CD4-positive, CD25-positive, alpha-beta regulatory T cell (primary cell): ENCODE results near the gene TRIO. TPM values are rescaled to one million over a fixed set of nuclear protein-coding genes. Genes with fewer than 3 reads are reported as not detected.
"Not testable (repeated sequence)": the region's sequence is repeated elsewhere in the genome, so short reads cannot be mapped to it uniquely, and the experiment has no call there.

Source experiments
- ATAC-seq, 2 donors: fragments of 150-1000 bp; cut with Tn5 transposase; one replicate each; pipeline ENCODE4 v1.10.0; 2021; ENCODE audit warnings: low read depth in 2 of 2, moderate number of reproducible peaks in 2 of 2, moderate library complexity in 1 of 2
- DNase-seq, 3 donors: peaks; one replicate each; pipeline versions ENCODE4 v3.0.0 to v3.0.0-alpha.2; 2012 to 2022; ENCODE audit warnings: mixed read lengths in 1 of 3
- H3K27ac ChIP-seq: one replicate; pipeline ENCODE4 v1.7.0; 2013; ENCODE audit warnings: mild to moderate bottlenecking, low read length; ENCODE audit not compliant: insufficient read depth, poor library complexity, severe bottlenecking
- H3K27me3 ChIP-seq: one replicate; pipeline ENCODE4 v1.7.0; 2013; ENCODE audit warnings: low read length; ENCODE audit not compliant: control insufficient read depth, insufficient read depth
- H3K36me3 ChIP-seq: one replicate; pipeline ENCODE4 v1.7.0; 2013; ENCODE audit warnings: mild to moderate bottlenecking, low read length, moderate library complexity; ENCODE audit not compliant: control insufficient read depth, insufficient read depth
- H3K4me1 ChIP-seq: 2 replicates; pipeline ENCODE4 v1.7.0; 2013; ENCODE audit warnings: mild to moderate bottlenecking, low read length; ENCODE audit not compliant: insufficient read depth, control insufficient read depth, poor library complexity, severe bottlenecking
- H3K4me3 ChIP-seq: one replicate; pipeline ENCODE4 v1.7.0; 2013; ENCODE audit warnings: low read depth, mild to moderate bottlenecking, low read length, moderate library complexity
- H3K9me3 ChIP-seq, 2 experiments: 1 replicate in 1 of 2; 2 replicates in 1 of 2; pipeline ENCODE4 v1.7.0; 2013; ENCODE audit warnings: low read length in 2 of 2, mild to moderate bottlenecking in 1 of 2, moderate library complexity in 1 of 2; ENCODE audit not compliant: control insufficient read depth in 2 of 2
- H3K27ac Mint-ChIP-seq, 3 donors: one replicate each; pipeline ENCODE4 v1.8.0; 2020 to 2022; ENCODE audit warnings: mild to moderate bottlenecking in 3 of 3, mixed read lengths in 3 of 3, moderate library complexity in 2 of 3
- H3K27me3 Mint-ChIP-seq: one replicate; pipeline ENCODE4 v1.8.0; 2022; ENCODE audit warnings: mild to moderate bottlenecking, mixed read lengths
- H3K36me3 Mint-ChIP-seq: one replicate; pipeline ENCODE4 v1.8.0; 2020; ENCODE audit warnings: mixed read lengths
- H3K4me1 Mint-ChIP-seq, 4 donors: one replicate each; pipeline ENCODE4 v1.8.0; 2020 to 2022; ENCODE audit warnings: mixed read lengths in 4 of 4, mild to moderate bottlenecking in 1 of 4
- H3K4me3 Mint-ChIP-seq, 4 donors: one replicate each; pipeline ENCODE4 v1.8.0; 2020 to 2022; ENCODE audit warnings: mild to moderate bottlenecking in 4 of 4, mixed read lengths in 4 of 4, moderate library complexity in 3 of 4
- H3K9me3 Mint-ChIP-seq, 7 donors: one replicate each; pipeline ENCODE4 v1.8.0; 2020 to 2022; ENCODE audit warnings: mixed read lengths in 7 of 7, mild to moderate bottlenecking in 3 of 7, moderate library complexity in 2 of 7
- polyA plus RNA-seq, 4 donors: library from polyadenylated mRNA; unstranded; fragments of 300-500 nt; fragmentation: Illumina TruSeq; gene quantifications; one replicate each; pipeline ENCODE4 v1.2.3, GENCODE V29; 2021
- total RNA-seq: library from RNA; stranded (reverse); gene quantifications from one replicate; pipeline ENCODE4 v1.2.3, GENCODE V29; 2022

The TRIO gene
- total RNA-seq (7.6 TPM), polyA plus RNA-seq (1 to 10 TPM; 1.2 to 4.9 (median 1.6) TPM)

DNA sequence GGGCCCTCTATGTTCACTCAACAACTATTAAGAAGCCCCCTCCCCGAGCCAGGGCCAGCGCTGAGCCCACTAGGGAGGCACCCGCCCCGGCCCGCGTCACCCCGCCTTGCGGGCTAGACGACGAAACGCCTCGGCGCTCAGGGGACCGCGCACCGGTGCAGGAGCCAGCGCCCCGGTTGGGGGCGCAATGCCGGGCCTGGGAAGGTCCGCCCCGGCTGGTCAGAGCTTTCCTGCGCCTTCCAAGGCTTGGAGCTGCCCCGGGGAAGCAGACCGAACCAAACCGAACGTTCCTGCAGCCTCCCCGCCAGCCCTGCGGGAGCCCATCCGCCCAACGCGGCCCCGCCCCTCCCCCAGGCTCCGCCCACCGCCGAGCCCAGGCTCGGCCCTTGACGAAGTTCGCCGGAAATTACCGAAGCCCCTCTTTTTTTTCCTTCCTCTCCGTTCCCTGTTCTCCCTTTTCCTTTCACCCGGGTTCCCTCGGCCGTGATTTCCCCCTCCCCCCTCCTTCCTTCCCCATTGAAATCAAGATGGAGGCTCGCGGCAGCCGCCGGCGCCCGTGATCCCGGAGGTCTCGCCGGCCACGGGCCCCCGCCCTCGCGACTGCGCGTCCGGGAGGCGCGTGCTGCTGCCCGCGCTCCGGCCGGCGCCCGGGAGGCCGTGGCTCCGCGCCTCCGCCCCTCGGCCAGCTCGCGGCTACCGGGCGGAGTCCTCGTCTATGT is at the start of gene TRIO:
Gene TRIO (plus strand): TSS at position 516 of the 719 bp plus-strand sequence. CDS start 384 bp downstream, outside the sequence.
- Mint-ChIP-seq H3K9me3 (peaks cover 0 to 7% (median 1%) of the 10 kb centered on the region in 7 donors), H3K27me3 (peaks cover 74% of the 10 kb centered on the region), H3K27ac (peak within 1 kb of the TSS in 2 of 3 donors; percentile 46 to 69), H3K4me3 (peak within 1 kb of the TSS; percentile 84 to 90 (median 88)), H3K4me1 (peaks cover 0 to 19% (median 8%) of the 10 kb centered on the region in 4 donors), H3K36me3 (no peaks in the 10 kb centered on the region)
- Histone ChIP-seq H3K4me1 (peaks cover 24% of the 10 kb centered on the region), H3K4me3 (peak within 1 kb of the TSS; percentile 53), H3K9me3 (no peaks in the 10 kb centered on the region), H3K27me3 (peaks cover 29% of the 10 kb centered on the region), H3K27ac (no peak within 1 kb of the TSS), H3K36me3 (no peaks in the 10 kb centered on the region)
- ATAC-seq, result peak; percentile 62 to 75
- peak; percentile 59 to 70 (median 69) for DNase-seq

DNA sequence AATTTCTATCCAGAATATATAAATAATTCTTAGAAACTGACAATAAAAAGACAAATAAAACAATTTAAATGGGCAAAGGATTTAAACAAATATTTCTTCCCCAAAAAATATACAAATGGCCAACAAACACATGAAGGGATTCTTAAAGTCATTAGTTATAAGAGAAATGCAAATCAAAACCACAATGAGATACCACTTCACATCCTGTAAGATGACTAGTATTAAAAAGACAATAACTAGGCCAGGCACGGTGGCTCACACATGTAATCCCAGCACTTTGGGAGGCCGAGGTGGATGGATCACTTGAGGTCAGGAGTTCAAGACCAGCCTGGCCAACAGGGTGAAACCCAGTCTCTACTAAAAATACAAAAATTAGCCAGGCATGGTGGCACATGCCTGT is 45.8 kb upstream of the TRIO start:
- not testable (repeated sequence) for H3K4me1 Mint-ChIP-seq, H3K27ac Mint-ChIP-seq, H3K4me3 ChIP-seq, H3K36me3 ChIP-seq, H3K4me1 ChIP-seq, H3K36me3 Mint-ChIP-seq, ATAC-seq, H3K9me3 ChIP-seq, H3K27me3 Mint-ChIP-seq, H3K27ac ChIP-seq, H3K27me3 ChIP-seq, DNase-seq, H3K9me3 Mint-ChIP-seq, H3K4me3 Mint-ChIP-seq

DNA sequence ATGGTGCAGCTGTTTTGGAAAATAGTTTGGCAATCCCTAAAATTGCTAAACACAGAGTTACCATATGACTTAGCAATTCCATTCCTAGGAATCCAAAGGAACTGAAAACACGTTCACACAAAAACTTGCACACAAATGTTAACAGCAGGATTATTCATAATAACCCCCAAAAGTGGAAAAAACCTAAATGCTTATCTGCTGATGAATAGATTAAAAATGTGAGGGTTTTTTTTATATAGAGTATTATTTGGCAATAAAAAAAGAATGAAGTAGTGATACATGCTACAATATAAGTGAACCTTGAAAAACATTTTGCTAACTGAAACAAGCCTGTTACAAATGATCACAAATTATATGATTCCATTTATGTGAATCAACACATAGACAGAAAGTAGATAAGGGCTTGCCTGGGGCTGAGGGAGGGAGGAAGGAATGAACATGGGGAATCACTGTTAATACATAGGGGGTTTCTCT is 45.1 kb upstream of the TRIO start:
- no peaks in the 10 kb centered on the region for H3K36me3 Mint-ChIP-seq
- H3K27ac Mint-ChIP-seq, result no peak overlapping the region
- H3K9me3 ChIP-seq, result no peaks in the 10 kb centered on the region
- peaks cover 0 to 13% (median 1%) of the 10 kb centered on the region in 7 donors for H3K9me3 Mint-ChIP-seq
- H3K36me3 ChIP-seq, result no peaks in the 10 kb centered on the region
- H3K27ac ChIP-seq, result no peak overlapping the region
- H3K4me1 Mint-ChIP-seq, result no peaks in the 10 kb centered on the region
- H3K27me3 Mint-ChIP-seq, result no peaks in the 10 kb centered on the region
- no peak overlapping the region for H3K4me3 ChIP-seq
- ATAC-seq (no peak), DNase-seq (no peak)
- H3K4me1 ChIP-seq, result no peaks in the 10 kb centered on the region
- no peaks in the 10 kb centered on the region for H3K27me3 ChIP-seq
- no peak overlapping the region for H3K4me3 Mint-ChIP-seq

DNA sequence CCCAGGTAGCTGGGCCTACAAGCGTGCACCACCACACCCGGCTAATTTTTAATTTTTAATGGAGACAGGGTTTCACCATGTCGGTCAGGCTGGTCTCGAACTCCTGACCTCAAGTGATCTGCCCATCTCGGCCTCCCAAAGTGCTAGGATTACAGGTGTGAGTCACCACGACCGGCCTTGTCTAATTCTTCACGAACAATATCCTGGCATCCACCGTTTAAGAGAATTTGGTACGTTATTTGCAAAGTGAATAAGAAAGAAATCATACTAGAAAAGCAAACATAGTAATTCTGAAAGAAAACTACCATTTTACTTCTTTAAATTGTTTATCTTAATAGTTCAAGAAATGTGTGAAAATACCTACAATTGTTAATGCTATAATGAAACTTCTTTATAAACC is 42.9 kb upstream of the TRIO start:
- Mint-ChIP-seq H3K27ac (no peak overlapping the region), H3K27me3 (no peaks in the 10 kb centered on the region), H3K4me3 (no peak overlapping the region), H3K9me3 (peaks cover 0 to 15% (median 4%) of the 10 kb centered on the region in 7 donors), H3K4me1 (no peaks in the 10 kb centered on the region), H3K36me3 (no peaks in the 10 kb centered on the region)
- no peak overlapping the region for H3K27ac ChIP-seq
- DNase-seq (no peak), ATAC-seq (no peak)
- H3K27me3 ChIP-seq, result no peaks in the 10 kb centered on the region
- H3K9me3 ChIP-seq, result no peaks in the 10 kb centered on the region
- H3K4me1 ChIP-seq, result no peaks in the 10 kb centered on the region
- H3K36me3 ChIP-seq, result no peaks in the 10 kb centered on the region
- H3K4me3 ChIP-seq, result no peak overlapping the region

DNA sequence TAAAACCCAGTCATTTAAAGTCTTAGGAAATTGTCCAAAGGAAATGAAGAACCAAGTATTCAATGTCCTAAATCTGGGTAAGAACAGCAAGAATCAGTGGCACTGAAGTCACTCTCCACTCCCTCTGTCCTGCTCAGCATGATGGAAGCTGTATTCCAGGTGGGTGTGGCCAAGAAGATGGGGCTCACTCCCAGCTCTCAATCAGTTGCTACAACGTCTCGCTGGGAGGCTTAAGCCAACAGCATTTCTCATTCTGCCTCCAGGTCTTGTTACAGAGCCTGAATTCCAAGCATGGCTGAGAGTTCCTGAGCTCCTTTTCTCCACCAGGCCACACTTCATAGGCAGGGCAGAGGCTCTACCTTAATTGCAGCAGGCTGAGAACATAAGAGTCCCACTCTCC is 41.2 kb upstream of the TRIO start:
- no peak for ATAC-seq
- no peak overlapping the region for H3K27ac ChIP-seq
- H3K27me3 ChIP-seq, result no peaks in the 10 kb centered on the region
- no peak for DNase-seq
- Mint-ChIP-seq H3K9me3 (peaks cover 0 to 15% (median 4%) of the 10 kb centered on the region in 7 donors), H3K36me3 (no peaks in the 10 kb centered on the region), H3K27ac (no peak overlapping the region), H3K4me3 (no peak overlapping the region), H3K4me1 (no peaks in the 10 kb centered on the region), H3K27me3 (peaks cover 7% of the 10 kb centered on the region)
- H3K9me3 ChIP-seq, result no peaks in the 10 kb centered on the region
- H3K4me3 ChIP-seq, result no peak overlapping the region
- H3K4me1 ChIP-seq, result no peaks in the 10 kb centered on the region
- H3K36me3 ChIP-seq, result no peaks in the 10 kb centered on the region

DNA sequence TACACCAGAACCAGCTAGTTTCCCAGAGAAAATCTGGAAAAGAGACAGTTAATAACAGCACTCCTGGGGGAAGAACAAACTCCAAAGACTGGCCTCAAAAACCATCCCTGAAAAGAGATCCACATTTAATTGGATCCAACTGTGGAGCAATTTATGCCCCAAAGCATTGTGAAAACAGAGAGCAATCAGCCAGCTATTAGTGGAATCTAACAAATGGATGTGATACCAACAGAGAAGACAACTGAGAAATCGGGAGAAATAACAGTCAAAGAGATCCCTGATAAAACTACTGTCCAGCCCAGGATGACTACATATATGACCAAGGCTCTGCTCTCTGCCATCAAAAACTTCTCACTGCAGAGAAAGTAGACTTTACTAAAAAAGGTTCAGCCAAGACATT is 40.5 kb upstream of the TRIO start:
- no peak overlapping the region for H3K4me3 ChIP-seq
- H3K4me3 Mint-ChIP-seq, result no peak overlapping the region
- no peaks in the 10 kb centered on the region for H3K27me3 ChIP-seq
- H3K36me3 Mint-ChIP-seq, result no peaks in the 10 kb centered on the region
- no peak for ATAC-seq
- H3K27ac Mint-ChIP-seq, result no peak overlapping the region
- no peak overlapping the region for H3K27ac ChIP-seq
- H3K36me3 ChIP-seq, result no peaks in the 10 kb centered on the region
- H3K9me3 Mint-ChIP-seq, result peaks cover 0 to 15% (median 4%) of the 10 kb centered on the region in 7 donors
- no peaks in the 10 kb centered on the region for H3K4me1 Mint-ChIP-seq
- H3K4me1 ChIP-seq, result no peaks in the 10 kb centered on the region
- H3K9me3 ChIP-seq, result no peaks in the 10 kb centered on the region
- peaks cover 7% of the 10 kb centered on the region for H3K27me3 Mint-ChIP-seq
- no peak for DNase-seq

DNA sequence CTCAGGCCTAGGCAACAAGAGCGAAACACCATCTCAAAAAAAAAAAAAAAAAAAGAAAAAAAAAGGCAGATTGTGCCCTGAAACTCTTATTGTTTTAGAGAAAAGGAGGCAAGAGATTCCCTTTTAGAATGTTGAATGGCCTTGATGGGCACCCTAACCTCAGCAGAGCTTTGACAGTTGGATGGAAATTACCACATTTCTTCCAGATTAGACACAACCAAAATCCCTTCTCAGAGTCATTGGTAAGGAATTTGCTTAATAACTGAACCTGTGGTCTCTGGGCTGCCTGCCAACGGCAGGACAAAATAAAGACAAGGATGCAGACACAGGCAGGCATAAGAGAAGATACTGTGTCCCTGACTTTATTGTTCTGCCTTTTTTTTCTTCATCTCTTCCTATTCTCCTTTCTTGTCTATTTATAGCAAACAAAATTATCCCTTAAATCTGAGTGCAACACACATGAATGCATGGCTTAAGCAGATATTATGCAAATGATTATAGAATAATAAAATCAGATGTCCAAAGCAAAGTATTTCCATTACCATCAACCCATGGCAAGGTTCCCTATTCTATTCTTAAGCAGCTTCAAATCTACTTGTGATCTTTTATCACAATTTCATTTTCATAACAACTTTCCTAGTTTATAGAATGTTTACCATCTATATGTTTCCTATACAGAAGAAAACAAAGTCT is 37.3 kb upstream of the TRIO start:
- peaks cover 18% of the 10 kb centered on the region for H3K27me3 Mint-ChIP-seq
- DNase-seq, result no peak
- Histone ChIP-seq H3K9me3 (no peaks in the 10 kb centered on the region), H3K4me1 (no peaks in the 10 kb centered on the region), H3K4me3 (no peak overlapping the region), H3K27ac (no peak overlapping the region), H3K36me3 (no peaks in the 10 kb centered on the region), H3K27me3 (no peaks in the 10 kb centered on the region)
- ATAC-seq, result no peak
- no peaks in the 10 kb centered on the region for H3K36me3 Mint-ChIP-seq
- no peak overlapping the region for H3K4me3 Mint-ChIP-seq
- peaks cover 0 to 16% (median 4%) of the 10 kb centered on the region in 7 donors for H3K9me3 Mint-ChIP-seq
- H3K4me1 Mint-ChIP-seq, result peaks cover 0 to 13% (median 4%) of the 10 kb centered on the region in 4 donors
- H3K27ac Mint-ChIP-seq, result no peak overlapping the region
